Right lobe of liver (tissue), 6 donors: Measurements from ENCODE around the gene FHIT. TPM values are rescaled to one million over a fixed set of nuclear protein-coding genes. Genes with fewer than 3 reads are reported as not detected.

Experiments
- ATAC-seq, 4 donors: fragments of 200-7000 bp; cut with Tn5 transposase; one replicate each; pipeline ENCODE4 v1.9.1; 2020; ENCODE audit warnings: mild to moderate bottlenecking in 4 of 4, moderate library complexity in 4 of 4
- DNase-seq, 3 donors: peaks; one replicate each; pipeline ENCODE4 v3.0.0-alpha.2; 2020
- H3K27ac ChIP-seq, 3 donors: fragments of 200-600 bp; one replicate each; pipeline ENCODE4 v1.8.0; 2022
- H3K27me3 ChIP-seq, 2 donors: fragments of 200-600 bp; one replicate each; pipeline ENCODE4 v1.8.0; 2022
- H3K36me3 ChIP-seq, 4 donors: fragments of 200-600 bp; sonication (generic) in 1 of 4; one replicate each; pipeline versions ENCODE4 v1.5.1 to v1.8.0; 2017 to 2022; ENCODE audit warnings: control low read depth in 1 of 4
- H3K4me1 ChIP-seq, 4 donors: fragments of 200-600 bp; sonication (generic) in 1 of 4; one replicate each; pipeline versions ENCODE4 v1.5.1 to v1.8.0; 2017 to 2022; ENCODE audit warnings: control low read depth in 1 of 4
- H3K4me3 ChIP-seq, 3 donors: fragments of 200-600 bp; one replicate each; pipeline ENCODE4 v1.8.0; 2022
- H3K9me3 ChIP-seq, 4 donors: fragments of 200-600 bp; sonication (generic) in 1 of 4; one replicate each; pipeline versions ENCODE4 v1.5.1 to v1.8.0; 2017 to 2022; ENCODE audit warnings: control low read depth in 1 of 4
- CTCF ChIP-seq, 4 donors: fragments of 200-600 bp in 3 of 4; fragments of 450-650 bp in 1 of 4; IDR thresholded peaks; one replicate each; pipeline versions ENCODE4 v1.5.1 to v1.8.0; 2016 to 2022; ENCODE audit warnings: antibody characterized with exemption in 4 of 4, mild to moderate bottlenecking in 2 of 4
- POLR2A ChIP-seq: fragments of 450-650 bp; IDR thresholded peaks from one replicate; pipeline ENCODE4 v1.6.1; 2017; ENCODE audit warnings: antibody characterized with exemption, mild to moderate bottlenecking
- WGBS: methylation state at CpG from one replicate; pipeline ENCODE4 v1.1.6; 2018; ENCODE audit warnings: low coverage, low lambda C conversion rate; ENCODE audit not compliant: insufficient coverage; ENCODE audit errors: missing lambda C conversion rate; 5-methylcytosine and 5-hydroxymethylcytosine counted together
- intact Hi-C, 2 donors: fragments of 100-400 bp; cut with DNase I; formaldehyde crosslinking; loops; one replicate each; pipeline versions ENCODE4 v1.11.2 to v1.14.1; 2022
- total RNA-seq, 6 experiments: library from RNA; depleted of rRNA in 2 of 6; stranded (reverse); fragments of >200 nt in 2 of 6; fragmentation: NEBNext Ultra II Directional in 3 of 6; extraction: Animal tissue kit (Norgen Biotek cat#: 25700) in 3 of 6; gene quantifications; one replicate each; pipeline versions ENCODE4 v1.1.0 to v1.2.4, GENCODE V29; 2016 to 2023
- donor health status: DM: no; HTN: yes; CAD: no.
- donor health status: DM: no; HTN: no; CAD: no.
- donor health status: DM: no; HTN: no; CAD: no.
- donor health status: DM: no; HTN: yes; CAD: no.
- donor health status: DM: no; HTN: yes; CAD: no.

Gene FHIT
- total RNA-seq, 6 experiments from 2014 or later = 6.6 to 11.2 (median 8.0) TPM

GRCh38 chr3:60659098-60659497 is 592.2 kb downstream of the FHIT start:
- DNase-seq = no peak
- TF ChIP-seq POLR2A (no peak), CTCF (IDR thresholded peaks at IDR 0.05) (no peak)
- no peak overlapping the region for H3K27ac ChIP-seq
- H3K36me3 ChIP-seq = no peaks in the 10 kb centered on the region
- no peaks in the 10 kb centered on the region for H3K4me1 ChIP-seq
- no peaks in the 10 kb centered on the region for H3K9me3 ChIP-seq
- ATAC-seq = no peak
- no peak overlapping the region for H3K4me3 ChIP-seq
- 89% methylated on average over 1 of the region's 1 CpG for WGBS
- intact Hi-C loops = no loop called here
- no peaks in the 10 kb centered on the region for H3K27me3 ChIP-seq

- no peak overlapping the region for H3K4me3 ChIP-seq
- no peak for DNase-seq
- TF ChIP-seq POLR2A (no peak), CTCF (IDR thresholded peaks at IDR 0.05) (no peak)
- no peak for ATAC-seq
- no peaks in the 10 kb centered on the region for H3K27me3 ChIP-seq
- intact Hi-C loops = no loop called here
- H3K36me3 ChIP-seq = no peaks in the 10 kb centered on the region
- no peak overlapping the region for H3K27ac ChIP-seq
- WGBS = 85% methylated on average over 2 of the region's 2 CpGs
- no peaks in the 10 kb centered on the region for H3K9me3 ChIP-seq
- no peaks in the 10 kb centered on the region for H3K4me1 ChIP-seq
Observed at GRCh38 chr3:60657972-60658371, 593.3 kb downstream of the FHIT start.

- Histone ChIP-seq H3K9me3 (no peaks in the 10 kb centered on the region), H3K27me3 (no peaks in the 10 kb centered on the region), H3K27ac (no peak overlapping the region), H3K4me3 (no peak overlapping the region), H3K36me3 (no peaks in the 10 kb centered on the region), H3K4me1 (no peaks in the 10 kb centered on the region)
- 89% methylated on average over 2 of the region's 2 CpGs for WGBS
- intact Hi-C loops = no loop called here
- no peak for DNase-seq
- no peak for ATAC-seq
- no peak for TF ChIP-seq CTCF (IDR thresholded peaks at IDR 0.05)
- TF ChIP-seq POLR2A = no peak
Observed at GRCh38 chr3:60652829-60653228, 598.4 kb downstream of the FHIT start.

GRCh38 chr3:60651799-60652198 is 599.5 kb downstream of the FHIT start:
- H3K27ac ChIP-seq = no peak overlapping the region
- DNase-seq (no peak), ATAC-seq (no peak)
- H3K4me3 ChIP-seq = no peak overlapping the region
- H3K36me3 ChIP-seq = no peaks in the 10 kb centered on the region
- H3K27me3 ChIP-seq = no peaks in the 10 kb centered on the region
- 57% methylated on average over 3 of the region's 3 CpGs for WGBS
- H3K9me3 ChIP-seq = no peaks in the 10 kb centered on the region
- intact Hi-C loops = no loop called here
- no peak for TF ChIP-seq POLR2A
- TF ChIP-seq CTCF (IDR thresholded peaks at IDR 0.05) = no peak
- H3K4me1 ChIP-seq = no peaks in the 10 kb centered on the region

GRCh38 chr3:60650171-60650570 is 601.1 kb downstream of the FHIT start:
- H3K27ac ChIP-seq = no peak overlapping the region
- no peaks in the 10 kb centered on the region for H3K36me3 ChIP-seq
- H3K4me3 ChIP-seq = no peak overlapping the region
- no peaks in the 10 kb centered on the region for H3K9me3 ChIP-seq
- H3K27me3 ChIP-seq = no peaks in the 10 kb centered on the region
- no peak for TF ChIP-seq CTCF (IDR thresholded peaks at IDR 0.05)
- TF ChIP-seq POLR2A = no peak
- 90% methylated on average over 2 of the region's 2 CpGs for WGBS
- DNase-seq (no peak), ATAC-seq (no peak)
- intact Hi-C loops = no loop called here
- no peaks in the 10 kb centered on the region for H3K4me1 ChIP-seq
